CD4-positive, CD25-positive, alpha-beta regulatory T cell (primary cell): ENCODE results near the gene GOLT1B. TPM values are rescaled to one million over a fixed set of nuclear protein-coding genes. Genes with fewer than 3 reads are reported as not detected.

Experiments
- ATAC-seq, 2 donors: fragments of 150-1000 bp; cut with Tn5 transposase; one replicate each; pipeline ENCODE4 v1.10.0; 2021; ENCODE audit warnings: low read depth in 2 of 2, moderate number of reproducible peaks in 2 of 2, moderate library complexity in 1 of 2
- DNase-seq, 3 donors: peaks; one replicate each; pipeline versions ENCODE4 v3.0.0 to v3.0.0-alpha.2; 2012 to 2022; ENCODE audit warnings: mixed read lengths in 1 of 3
- H3K27ac ChIP-seq: one replicate; pipeline ENCODE4 v1.7.0; 2013; ENCODE audit warnings: mild to moderate bottlenecking, low read length; ENCODE audit not compliant: insufficient read depth, poor library complexity, severe bottlenecking
- H3K27me3 ChIP-seq: one replicate; pipeline ENCODE4 v1.7.0; 2013; ENCODE audit warnings: low read length; ENCODE audit not compliant: control insufficient read depth, insufficient read depth
- H3K36me3 ChIP-seq: one replicate; pipeline ENCODE4 v1.7.0; 2013; ENCODE audit warnings: mild to moderate bottlenecking, low read length, moderate library complexity; ENCODE audit not compliant: control insufficient read depth, insufficient read depth
- H3K4me1 ChIP-seq: 2 replicates; pipeline ENCODE4 v1.7.0; 2013; ENCODE audit warnings: mild to moderate bottlenecking, low read length; ENCODE audit not compliant: insufficient read depth, control insufficient read depth, poor library complexity, severe bottlenecking
- H3K4me3 ChIP-seq: one replicate; pipeline ENCODE4 v1.7.0; 2013; ENCODE audit warnings: low read depth, mild to moderate bottlenecking, low read length, moderate library complexity
- H3K9me3 ChIP-seq, 2 experiments: 1 replicate in 1 of 2; 2 replicates in 1 of 2; pipeline ENCODE4 v1.7.0; 2013; ENCODE audit warnings: low read length in 2 of 2, mild to moderate bottlenecking in 1 of 2, moderate library complexity in 1 of 2; ENCODE audit not compliant: control insufficient read depth in 2 of 2
- H3K27ac Mint-ChIP-seq, 3 donors: one replicate each; pipeline ENCODE4 v1.8.0; 2020 to 2022; ENCODE audit warnings: mild to moderate bottlenecking in 3 of 3, mixed read lengths in 3 of 3, moderate library complexity in 2 of 3
- H3K27me3 Mint-ChIP-seq: one replicate; pipeline ENCODE4 v1.8.0; 2022; ENCODE audit warnings: mild to moderate bottlenecking, mixed read lengths
- H3K36me3 Mint-ChIP-seq: one replicate; pipeline ENCODE4 v1.8.0; 2020; ENCODE audit warnings: mixed read lengths
- H3K4me1 Mint-ChIP-seq, 4 donors: one replicate each; pipeline ENCODE4 v1.8.0; 2020 to 2022; ENCODE audit warnings: mixed read lengths in 4 of 4, mild to moderate bottlenecking in 1 of 4
- H3K4me3 Mint-ChIP-seq, 4 donors: one replicate each; pipeline ENCODE4 v1.8.0; 2020 to 2022; ENCODE audit warnings: mild to moderate bottlenecking in 4 of 4, mixed read lengths in 4 of 4, moderate library complexity in 3 of 4
- H3K9me3 Mint-ChIP-seq, 7 donors: one replicate each; pipeline ENCODE4 v1.8.0; 2020 to 2022; ENCODE audit warnings: mixed read lengths in 7 of 7, mild to moderate bottlenecking in 3 of 7, moderate library complexity in 2 of 7
- polyA plus RNA-seq, 4 donors: library from polyadenylated mRNA; unstranded; fragments of 300-500 nt; fragmentation: Illumina TruSeq; gene quantifications; one replicate each; pipeline ENCODE4 v1.2.3, GENCODE V29; 2021
- total RNA-seq: library from RNA; stranded (reverse); gene quantifications from one replicate; pipeline ENCODE4 v1.2.3, GENCODE V29; 2022

The GOLT1B gene
- total and polyA plus RNA-seq, 5 donors from 2014 or later = 28.9 to 43.1 (median 36.4) TPM

GRCh38 chr12:21526053-21526452 lies 24.5 kb downstream of the GOLT1B start, which contains the start of gene SPX:
Gene SPX (plus strand): TSS chr12:21526296. CDS start chr12:21526473, 177 bp downstream.
- Mint-ChIP-seq H3K27me3 (peaks cover 29% of the 10 kb centered on the region), H3K27ac (peak within 1 kb of the TSS in 1 of 3 donors; percentile 45)
- DNase-seq = no peak

DNA sequence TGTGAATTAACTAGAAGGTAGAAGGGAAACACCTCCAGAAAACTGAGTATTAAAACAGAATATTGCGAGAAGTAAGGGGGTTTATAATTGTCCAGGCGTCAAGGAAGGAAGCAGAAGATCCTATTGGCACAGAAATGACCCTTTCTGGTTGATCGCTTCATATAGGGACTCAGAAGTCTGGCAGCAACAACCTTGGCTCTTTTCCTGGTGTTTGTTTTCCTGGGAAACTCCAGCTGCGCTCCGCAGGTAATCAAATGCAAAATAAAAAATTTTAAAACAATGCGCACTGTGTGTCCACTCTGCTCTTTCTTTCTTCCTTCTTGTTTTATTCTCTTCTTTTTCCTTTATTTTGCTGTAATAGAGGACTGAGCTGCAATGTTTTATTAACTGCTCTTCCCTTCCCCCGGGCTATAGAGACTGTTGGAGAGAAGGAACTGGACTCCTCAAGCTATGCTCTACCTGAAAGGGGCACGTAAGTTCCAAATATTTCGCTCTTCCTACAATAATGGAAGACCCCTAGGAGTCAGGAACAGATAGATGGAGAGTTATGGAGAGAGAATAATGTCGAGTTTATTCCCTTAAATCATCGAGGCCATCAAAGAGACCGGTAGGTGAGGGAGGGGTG lies 25.2 kb downstream of the GOLT1B start:
- Histone ChIP-seq H3K9me3 (no peaks in the 10 kb centered on the region), H3K36me3 (no peaks in the 10 kb centered on the region), H3K27me3 (peaks cover 22% of the 10 kb centered on the region), H3K4me1 (peaks cover 16% of the 10 kb centered on the region), H3K4me3 (peak overlapping the region; percentile 60), H3K27ac (no peak overlapping the region)
- Mint-ChIP-seq H3K4me1 (peaks cover 0 to 10% (median 4%) of the 10 kb centered on the region in 4 donors), H3K4me3 (peak overlapping the region; percentile 64 to 87 (median 85)), H3K9me3 (peaks cover 0 to 4% (median 1%) of the 10 kb centered on the region in 7 donors), H3K27me3 (peaks cover 29% of the 10 kb centered on the region), H3K36me3 (no peaks in the 10 kb centered on the region), H3K27ac (peak overlapping the region in 1 of 3 donors; percentile 45)
- DNase-seq = no peak
- ATAC-seq = no peak

More at GRCh38 chr12:21526053-21526452, 24.5 kb downstream of the GOLT1B start, which contains the start of gene SPX:
- H3K9me3 ChIP-seq = no peaks in the 10 kb centered on the region
- no peaks in the 10 kb centered on the region for H3K36me3 ChIP-seq
- peaks cover 0 to 4% (median 1%) of the 10 kb centered on the region in 7 donors for H3K9me3 Mint-ChIP-seq
- H3K4me1 Mint-ChIP-seq = peaks cover 0 to 10% (median 4%) of the 10 kb centered on the region in 4 donors
- H3K4me1 ChIP-seq = peaks cover 16% of the 10 kb centered on the region
- H3K4me3 Mint-ChIP-seq = peak within 1 kb of the TSS; percentile 64 to 87 (median 85)
- peak within 1 kb of the TSS; percentile 60 for H3K4me3 ChIP-seq
- H3K27ac ChIP-seq = no peak within 1 kb of the TSS
- H3K36me3 Mint-ChIP-seq = no peaks in the 10 kb centered on the region
- H3K27me3 ChIP-seq = peaks cover 18% of the 10 kb centered on the region
- ATAC-seq = no peak

- Mint-ChIP-seq H3K4me3 (peak overlapping the region; percentile 64 to 92 (median 84)), H3K36me3 (no peaks in the 10 kb centered on the region), H3K4me1 (peaks cover 0 to 10% (median 4%) of the 10 kb centered on the region in 4 donors), H3K27me3 (peaks cover 29% of the 10 kb centered on the region), H3K27ac (peak overlapping the region in 1 of 3 donors; percentile 45), H3K9me3 (peaks cover 0 to 4% (median 1%) of the 10 kb centered on the region in 7 donors)
- ATAC-seq (peak; percentile 91 to 93), DNase-seq (peak; percentile 33 to 83 (median 62))
- Histone ChIP-seq H3K27ac (no peak overlapping the region), H3K27me3 (peaks cover 24% of the 10 kb centered on the region), H3K36me3 (no peaks in the 10 kb centered on the region), H3K4me1 (peaks cover 16% of the 10 kb centered on the region), H3K9me3 (no peaks in the 10 kb centered on the region), H3K4me3 (peak overlapping the region; percentile 73)
These were observed 26.0 kb downstream of the GOLT1B start for GRCh38 chr12:21527451-21528180.

DNA sequence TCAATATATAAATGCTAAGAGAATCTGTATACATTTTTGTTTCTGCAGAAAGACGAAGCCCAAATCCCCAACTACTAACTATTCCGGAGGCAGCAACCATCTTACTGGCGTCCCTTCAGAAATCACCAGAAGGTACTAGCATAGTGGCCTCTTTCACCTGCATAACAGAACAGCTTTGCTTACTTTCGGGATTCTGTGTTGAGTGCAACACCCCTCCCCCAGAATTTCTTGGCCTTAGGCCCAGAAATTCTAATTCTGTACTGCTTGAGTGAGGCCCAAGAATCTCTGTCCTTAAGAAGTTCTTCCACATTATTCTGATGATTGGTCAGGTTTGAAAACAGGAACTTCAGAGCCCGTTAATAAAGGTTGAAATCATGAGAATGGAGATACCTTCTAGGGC lies 27.4 kb downstream of the GOLT1B start:
- H3K4me1 Mint-ChIP-seq = peaks cover 0 to 10% (median 4%) of the 10 kb centered on the region in 4 donors
- Histone ChIP-seq H3K4me3 (no peak overlapping the region), H3K9me3 (no peaks in the 10 kb centered on the region), H3K4me1 (peaks cover 16% of the 10 kb centered on the region), H3K36me3 (no peaks in the 10 kb centered on the region), H3K27ac (no peak overlapping the region), H3K27me3 (peaks cover 24% of the 10 kb centered on the region)
- H3K27me3 Mint-ChIP-seq = peaks cover 29% of the 10 kb centered on the region
- no peak for DNase-seq
- H3K36me3 Mint-ChIP-seq = no peaks in the 10 kb centered on the region
- peaks cover 0 to 4% (median 1%) of the 10 kb centered on the region in 7 donors for H3K9me3 Mint-ChIP-seq
- no peak for ATAC-seq
- H3K27ac Mint-ChIP-seq = no peak overlapping the region
- H3K4me3 Mint-ChIP-seq = peak overlapping the region in 3 of 4 donors; percentile 48 to 83 (median 64)

GRCh38 chr12:21529456-21529855 lies 27.9 kb downstream of the GOLT1B start:
- no peak overlapping the region for H3K27ac Mint-ChIP-seq
- no peak overlapping the region for H3K27ac ChIP-seq
- no peaks in the 10 kb centered on the region for H3K36me3 Mint-ChIP-seq
- no peaks in the 10 kb centered on the region for H3K36me3 ChIP-seq
- H3K4me1 ChIP-seq = peaks cover 16% of the 10 kb centered on the region
- no peaks in the 10 kb centered on the region for H3K9me3 ChIP-seq
- peaks cover 24% of the 10 kb centered on the region for H3K27me3 ChIP-seq
- H3K9me3 Mint-ChIP-seq = peaks cover 0 to 4% (median 0%) of the 10 kb centered on the region in 7 donors
- H3K4me1 Mint-ChIP-seq = peaks cover 0 to 10% (median 4%) of the 10 kb centered on the region in 4 donors
- no peak for ATAC-seq
- no peak overlapping the region for H3K4me3 ChIP-seq
- no peak for DNase-seq
- peak overlapping the region in 1 of 4 donors; percentile 29 for H3K4me3 Mint-ChIP-seq
- peaks cover 29% of the 10 kb centered on the region for H3K27me3 Mint-ChIP-seq

- Histone ChIP-seq H3K9me3 (no peaks in the 10 kb centered on the region), H3K27me3 (no peaks in the 10 kb centered on the region), H3K27ac (no peak overlapping the region), H3K36me3 (no peaks in the 10 kb centered on the region), H3K4me1 (no peaks in the 10 kb centered on the region), H3K4me3 (no peak overlapping the region)
- Mint-ChIP-seq H3K9me3 (peaks cover 0 to 2% (median 0%) of the 10 kb centered on the region in 7 donors), H3K36me3 (no peaks in the 10 kb centered on the region), H3K27ac (no peak overlapping the region), H3K4me1 (peaks cover 0 to 12% (median 0%) of the 10 kb centered on the region in 4 donors), H3K27me3 (no peaks in the 10 kb centered on the region), H3K4me3 (no peak overlapping the region)
- ATAC-seq (no peak), DNase-seq (no peak)
These were observed 36.6 kb downstream of the GOLT1B start for GRCh38 chr12:21538061-21538653.

DNA sequence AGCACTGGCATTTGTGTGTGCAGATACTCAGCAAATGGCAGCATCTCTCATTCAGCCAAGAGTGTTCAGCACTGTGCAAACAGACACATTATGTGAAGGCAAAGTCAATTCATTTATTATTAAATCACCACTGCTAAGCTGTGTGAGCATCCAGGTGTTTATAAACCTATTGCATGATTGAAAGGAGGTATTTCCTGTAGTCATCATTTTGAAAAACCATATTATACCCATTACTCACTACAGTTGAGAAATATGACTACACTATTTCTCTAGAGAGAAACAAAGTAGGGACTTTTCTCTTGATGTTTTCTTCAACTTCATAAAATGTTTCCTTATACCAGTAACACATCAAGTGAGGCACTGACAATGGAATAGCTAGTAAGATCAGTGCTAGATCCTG lies 38.2 kb downstream of the GOLT1B start:
- H3K4me3 Mint-ChIP-seq = no peak overlapping the region
- peaks cover 0 to 10% (median 0%) of the 10 kb centered on the region in 4 donors for H3K4me1 Mint-ChIP-seq
- Histone ChIP-seq H3K4me1 (no peaks in the 10 kb centered on the region), H3K36me3 (no peaks in the 10 kb centered on the region), H3K27me3 (no peaks in the 10 kb centered on the region), H3K4me3 (no peak overlapping the region), H3K9me3 (no peaks in the 10 kb centered on the region), H3K27ac (no peak overlapping the region)
- H3K9me3 Mint-ChIP-seq = peaks cover 0 to 2% (median 0%) of the 10 kb centered on the region in 7 donors
- H3K27ac Mint-ChIP-seq = no peak overlapping the region
- no peaks in the 10 kb centered on the region for H3K36me3 Mint-ChIP-seq
- ATAC-seq (no peak), DNase-seq (peak in 1 of 3 donors; percentile 40)
- no peaks in the 10 kb centered on the region for H3K27me3 Mint-ChIP-seq
